Thoracic aorta (tissue), 2 donors: Measurements from ENCODE around the gene MMP11. TPM values are rescaled to one million over a fixed set of nuclear protein-coding genes. Genes with fewer than 3 reads are reported as not detected.

Experiments used
- ATAC-seq: fragments of 150-250 bp; one replicate; pipeline ENCODE4 v1.8.0; 2017; ENCODE audit warnings: low read depth; ENCODE audit not compliant: insufficient number of reproducible peaks, low FRiP score
- DNase-seq: peaks from one replicate; pipeline ENCODE4 v3.0.0-alpha.2; 2020; ENCODE audit warnings: low spot score
- H3K27ac ChIP-seq, 2 donors: fragments of 200-600 bp; sonication (generic); 1 replicate in 1 of 2; 2 replicates in 1 of 2; pipeline ENCODE4 v1.5.1; 2016; ENCODE audit warnings: mild to moderate bottlenecking in 2 of 2, moderate library complexity in 2 of 2
- H3K27me3 ChIP-seq: fragments of 200-600 bp; sonication (generic); replicated peaks from 2 replicates; pipeline ENCODE4 v1.6.0; 2016; ENCODE audit warnings: mild to moderate bottlenecking; ENCODE audit not compliant: insufficient read depth
- H3K36me3 ChIP-seq: fragments of 200-600 bp; sonication (generic); one replicate; pipeline ENCODE4 v1.5.1; 2016
- H3K4me1 ChIP-seq, 2 donors: fragments of 200-600 bp; sonication (generic); 1 replicate in 1 of 2; 2 replicates in 1 of 2; pipeline versions ENCODE4 v1.5.1 to v1.6.0; 2016; ENCODE audit warnings: low read depth in 2 of 2, mild to moderate bottlenecking in 1 of 2; ENCODE audit not compliant: control insufficient read depth in 1 of 2
- H3K4me3 ChIP-seq: fragments of 200-600 bp; sonication (generic); 2 replicates; pipeline ENCODE4 v1.5.1; 2016; ENCODE audit warnings: mild to moderate bottlenecking
- H3K9me3 ChIP-seq: fragments of 200-600 bp; sonication (generic); 2 replicates; pipeline ENCODE4 v1.5.1; 2016
- total RNA-seq, 2 donors: library from RNA; depleted of rRNA; stranded (reverse); fragments of >200 nt; gene quantifications; one replicate each; pipeline versions ENCODE4 v1.1.0 to v1.2.3, GENCODE V29; 2016
- TF ChIP-seq, protein P1 (sequence below): fragments of 200-600 bp; sonication (generic); IDR thresholded peaks from one replicate; pipeline ENCODE4 v1.5.1; 2019; ENCODE audit warnings: antibody characterized with exemption

MMP11 gene
- total RNA-seq, 2 donors from 2014 or later = 2.0 to 10.2 TPM

DNA sequence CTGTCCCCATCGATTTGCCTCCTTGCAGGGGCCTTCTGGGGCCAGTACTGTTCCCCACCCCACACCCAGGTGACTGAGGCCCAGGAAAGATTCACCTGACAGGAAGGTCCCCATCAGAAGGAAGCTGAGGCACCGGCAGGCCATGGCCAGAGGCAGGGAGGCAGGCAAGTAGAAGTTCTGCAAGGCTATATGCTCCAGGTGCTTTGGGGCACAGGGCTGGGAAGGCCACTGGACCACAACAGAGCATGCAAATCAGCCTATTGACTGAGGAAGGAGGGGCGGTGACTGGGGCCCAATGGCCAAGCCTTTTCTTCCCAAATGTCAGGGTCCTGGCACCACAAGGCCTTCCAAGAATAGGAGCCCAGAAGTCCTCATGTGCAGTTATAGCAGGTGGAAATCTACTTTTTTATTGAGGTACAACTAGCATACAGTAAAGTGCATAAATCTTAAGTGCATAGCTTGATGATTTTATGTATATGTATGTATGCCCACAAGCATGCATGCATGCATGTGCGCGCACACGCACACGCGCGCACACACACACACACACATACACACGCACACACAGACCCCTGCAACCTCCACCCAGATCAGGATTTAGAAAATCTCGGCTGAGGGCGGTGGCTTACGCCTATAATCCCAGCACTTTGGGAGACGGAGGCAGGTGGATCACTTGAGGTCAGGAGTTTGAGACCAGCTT, 18.3 kb upstream of the MMP11 start, which contains the start of gene VPREB3:
Gene VPREB3 (minus strand): TSS at position 206 of the 700 bp plus-strand sequence. CDS start 62 bp downstream, at position 144.
- TF ChIP-seq, protein P1, sequence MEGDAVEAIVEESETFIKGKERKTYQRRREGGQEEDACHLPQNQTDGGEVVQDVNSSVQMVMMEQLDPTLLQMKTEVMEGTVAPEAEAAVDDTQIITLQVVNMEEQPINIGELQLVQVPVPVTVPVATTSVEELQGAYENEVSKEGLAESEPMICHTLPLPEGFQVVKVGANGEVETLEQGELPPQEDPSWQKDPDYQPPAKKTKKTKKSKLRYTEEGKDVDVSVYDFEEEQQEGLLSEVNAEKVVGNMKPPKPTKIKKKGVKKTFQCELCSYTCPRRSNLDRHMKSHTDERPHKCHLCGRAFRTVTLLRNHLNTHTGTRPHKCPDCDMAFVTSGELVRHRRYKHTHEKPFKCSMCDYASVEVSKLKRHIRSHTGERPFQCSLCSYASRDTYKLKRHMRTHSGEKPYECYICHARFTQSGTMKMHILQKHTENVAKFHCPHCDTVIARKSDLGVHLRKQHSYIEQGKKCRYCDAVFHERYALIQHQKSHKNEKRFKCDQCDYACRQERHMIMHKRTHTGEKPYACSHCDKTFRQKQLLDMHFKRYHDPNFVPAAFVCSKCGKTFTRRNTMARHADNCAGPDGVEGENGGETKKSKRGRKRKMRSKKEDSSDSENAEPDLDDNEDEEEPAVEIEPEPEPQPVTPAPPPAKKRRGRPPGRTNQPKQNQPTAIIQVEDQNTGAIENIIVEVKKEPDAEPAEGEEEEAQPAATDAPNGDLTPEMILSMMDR = no peak
- no peak within 1 kb of the TSS for H3K27ac ChIP-seq
- DNase-seq (no peak), ATAC-seq (no peak)
- no peaks in the 10 kb centered on the region for H3K9me3 ChIP-seq
- peaks cover 0 to 17% of the 10 kb centered on the region in 2 donors for H3K4me1 ChIP-seq
- H3K36me3 ChIP-seq = no peaks in the 10 kb centered on the region
- no peaks in the 10 kb centered on the region for H3K27me3 ChIP-seq
- H3K4me3 ChIP-seq = no peak within 1 kb of the TSS

DNA sequence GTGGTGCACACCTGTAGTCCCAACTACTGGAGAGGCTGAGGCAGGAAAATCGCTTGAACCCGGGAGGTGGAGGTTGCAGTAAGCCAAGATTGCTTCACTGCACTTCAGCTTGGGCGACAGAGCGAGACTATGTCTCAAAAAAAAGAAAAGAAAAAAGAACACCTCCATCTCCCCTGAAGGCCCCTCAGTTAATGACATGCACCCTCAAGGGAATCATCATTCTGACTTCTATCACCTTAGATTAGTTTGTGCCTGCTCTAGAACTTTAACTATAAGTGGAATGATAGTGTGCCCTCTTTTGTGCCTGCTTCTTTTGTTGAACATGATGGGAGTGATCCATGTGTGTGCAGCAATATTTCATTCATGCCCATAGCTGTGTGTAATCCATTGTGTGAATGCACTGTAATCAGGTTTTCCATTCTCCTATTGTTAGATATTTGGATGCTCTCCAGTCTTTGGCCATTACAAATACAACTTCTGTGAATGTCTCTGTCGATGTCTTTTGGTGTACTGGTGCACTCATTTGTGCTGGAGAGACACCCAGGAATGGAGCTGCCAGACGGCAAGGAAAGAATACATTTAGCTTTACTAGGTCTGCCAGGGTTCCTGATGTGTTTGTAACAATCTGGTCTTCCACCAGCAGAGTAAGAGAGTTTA, 17.5 kb upstream of the MMP11 start:
- ATAC-seq = no peak
- no peaks in the 10 kb centered on the region for H3K9me3 ChIP-seq
- peaks cover 0 to 10% of the 10 kb centered on the region in 2 donors for H3K4me1 ChIP-seq
- H3K36me3 ChIP-seq = no peaks in the 10 kb centered on the region
- no peak overlapping the region for H3K4me3 ChIP-seq
- DNase-seq = no peak
- TF ChIP-seq, protein P1 = no peak
- H3K27ac ChIP-seq = no peak overlapping the region
- H3K27me3 ChIP-seq = no peaks in the 10 kb centered on the region

DNA sequence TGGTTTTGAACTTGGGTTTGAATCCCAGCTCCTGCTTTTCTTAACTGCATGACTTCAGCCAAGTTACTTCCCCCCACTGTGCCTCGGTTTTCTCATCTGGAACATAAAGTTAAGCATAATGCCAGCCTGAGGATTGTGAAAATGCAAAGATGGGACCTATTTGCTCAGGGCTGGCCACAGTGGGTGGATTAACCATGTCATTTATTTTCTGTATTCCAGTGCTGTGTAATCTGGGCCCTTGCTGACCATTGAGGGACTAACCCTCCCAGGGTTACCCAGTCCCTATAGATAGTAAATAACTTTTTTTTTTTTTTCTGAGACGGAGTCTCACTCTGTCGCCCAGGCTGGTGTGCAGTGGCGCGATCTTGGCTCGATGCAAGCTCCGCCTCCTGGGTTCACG, 16.9 kb upstream of the MMP11 start:
- no peaks in the 10 kb centered on the region for H3K9me3 ChIP-seq
- DNase-seq (no peak), ATAC-seq (no peak)
- no peaks in the 10 kb centered on the region for H3K27me3 ChIP-seq
- H3K36me3 ChIP-seq = no peaks in the 10 kb centered on the region
- TF ChIP-seq, protein P1 = no peak
- peaks cover 0 to 4% of the 10 kb centered on the region in 2 donors for H3K4me1 ChIP-seq
- H3K27ac ChIP-seq = no peak overlapping the region
- no peak overlapping the region for H3K4me3 ChIP-seq

DNA sequence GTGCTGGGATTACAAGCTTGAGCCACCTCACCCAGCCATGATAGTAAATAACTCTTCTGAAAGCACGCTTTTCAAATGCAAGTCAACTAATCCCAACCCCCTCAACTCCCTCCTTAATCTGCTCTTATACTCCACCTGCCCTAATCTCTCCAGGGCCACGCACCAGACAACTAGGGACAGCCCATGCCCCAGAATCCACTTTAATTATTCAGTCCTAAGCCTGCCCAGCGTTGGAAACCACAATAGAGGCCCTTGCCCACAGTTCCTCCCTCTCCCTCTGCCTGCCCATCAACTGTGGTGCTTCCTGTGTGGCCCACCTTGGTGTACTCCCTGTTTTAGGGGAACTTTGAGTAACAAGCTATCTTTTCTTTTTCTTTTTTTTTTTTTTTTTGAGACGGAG, 15.8 kb upstream of the MMP11 start:
- TF ChIP-seq, protein P1 = no peak
- H3K9me3 ChIP-seq = no peaks in the 10 kb centered on the region
- no peaks in the 10 kb centered on the region for H3K36me3 ChIP-seq
- no peak for ATAC-seq
- no peak overlapping the region for H3K27ac ChIP-seq
- no peaks in the 10 kb centered on the region for H3K27me3 ChIP-seq
- no peaks in the 10 kb centered on the region for H3K4me1 ChIP-seq
- no peak for DNase-seq
- no peak overlapping the region for H3K4me3 ChIP-seq

DNA sequence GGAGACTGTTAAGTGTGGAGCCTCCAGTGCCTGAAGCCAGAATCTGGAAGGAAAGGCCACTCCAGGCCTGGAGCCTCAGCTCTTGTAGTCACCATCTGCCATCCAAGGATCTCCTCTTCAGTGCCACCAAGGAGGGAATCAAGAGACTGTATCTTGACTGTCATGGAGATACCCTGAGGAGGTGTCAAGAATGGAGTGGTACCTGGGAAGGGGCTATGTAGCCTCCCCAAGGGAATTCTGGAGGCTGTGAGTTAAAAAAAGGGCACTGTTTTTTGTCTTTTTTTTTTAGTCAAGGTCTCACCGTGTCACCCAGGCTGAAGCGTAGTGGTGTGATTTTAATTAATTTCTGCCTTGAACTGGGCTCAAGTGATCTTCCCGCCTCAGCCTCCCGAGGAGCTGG, 13.1 kb upstream of the MMP11 start:
- DNase-seq (no peak), ATAC-seq (no peak)
- Histone ChIP-seq H3K4me3 (no peak overlapping the region), H3K36me3 (no peaks in the 10 kb centered on the region), H3K4me1 (peaks cover 8 to 20% of the 10 kb centered on the region in 2 donors), H3K27ac (no peak overlapping the region), H3K27me3 (no peaks in the 10 kb centered on the region), H3K9me3 (no peaks in the 10 kb centered on the region)
- TF ChIP-seq, protein P1 = no peak
